GM15510 (cell line): Measurements from ENCODE around the gene IFNLR1.

Experiments
- POLR2A ChIP-seq: IDR thresholded peaks from 3 replicates; pipeline ENCODE4 v1.6.1; 2011; ENCODE audit warnings: borderline replicate concordance; ENCODE audit not compliant: insufficient read length; ENCODE audit errors: extremely low read depth

IFNLR1 gene

DNA sequence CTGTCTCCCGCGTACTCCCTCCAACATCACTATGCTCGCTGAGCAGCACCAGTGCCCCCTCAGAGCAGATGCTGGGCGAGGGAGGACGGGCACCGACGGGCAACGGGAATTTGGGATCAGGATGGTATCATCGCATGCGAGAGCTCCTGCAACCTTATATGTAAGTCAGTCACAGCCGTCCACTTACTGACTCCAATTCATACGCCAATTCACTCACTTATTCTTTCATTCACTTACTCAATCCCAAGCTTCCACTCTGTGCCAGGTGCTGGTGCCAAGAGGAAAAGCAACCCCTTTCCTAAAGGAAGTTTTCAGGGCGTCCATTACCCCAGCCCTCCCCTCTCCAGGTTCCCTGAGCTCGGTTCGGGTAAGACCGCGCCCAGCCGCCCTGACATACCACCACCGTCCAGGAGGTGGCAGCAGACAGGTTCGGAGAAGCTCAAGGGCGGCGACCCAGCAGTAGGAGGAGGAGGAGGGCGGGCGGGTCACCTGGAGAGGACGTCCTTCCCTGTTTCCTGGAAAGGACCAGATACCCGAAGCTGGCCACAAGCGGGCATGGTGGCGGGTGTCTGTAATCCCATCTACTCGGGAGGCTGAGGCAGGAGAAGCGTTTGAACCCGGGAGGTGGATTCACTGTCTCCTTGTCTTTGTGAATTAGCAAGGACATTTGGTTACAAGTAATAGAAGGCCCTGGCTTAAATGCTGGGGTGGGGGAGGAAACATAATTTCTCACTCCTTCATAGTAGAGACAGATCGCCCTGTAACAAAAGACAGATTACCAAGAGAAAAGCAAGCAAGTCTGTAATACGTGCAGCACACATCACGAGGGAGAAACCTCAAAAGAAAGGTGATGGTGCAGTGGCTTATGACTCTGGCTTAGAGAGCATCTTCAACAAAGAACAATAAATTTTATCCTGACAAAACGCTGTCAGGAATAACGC, 36.6 kb downstream of the IFNLR1 start:
- no peak for TF ChIP-seq POLR2A

DNA sequence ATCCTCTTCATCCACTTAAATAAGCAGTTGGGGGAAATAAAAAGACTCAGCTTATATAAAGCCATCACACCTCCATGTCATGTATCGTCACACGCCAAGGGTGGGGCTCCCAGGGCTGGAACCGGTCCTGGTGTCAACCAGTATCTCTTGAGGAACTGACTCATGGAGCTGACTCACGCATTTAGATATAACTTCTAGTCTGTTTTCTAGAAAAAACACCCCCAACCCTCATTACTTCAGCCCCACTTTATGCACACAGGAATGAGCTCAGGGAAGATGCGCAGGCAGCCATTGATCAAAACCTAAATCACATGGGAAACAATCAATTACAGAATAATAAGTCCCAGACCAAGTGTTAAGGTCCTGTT, 37.2 kb downstream of the IFNLR1 start:
- no peak for TF ChIP-seq POLR2A

DNA sequence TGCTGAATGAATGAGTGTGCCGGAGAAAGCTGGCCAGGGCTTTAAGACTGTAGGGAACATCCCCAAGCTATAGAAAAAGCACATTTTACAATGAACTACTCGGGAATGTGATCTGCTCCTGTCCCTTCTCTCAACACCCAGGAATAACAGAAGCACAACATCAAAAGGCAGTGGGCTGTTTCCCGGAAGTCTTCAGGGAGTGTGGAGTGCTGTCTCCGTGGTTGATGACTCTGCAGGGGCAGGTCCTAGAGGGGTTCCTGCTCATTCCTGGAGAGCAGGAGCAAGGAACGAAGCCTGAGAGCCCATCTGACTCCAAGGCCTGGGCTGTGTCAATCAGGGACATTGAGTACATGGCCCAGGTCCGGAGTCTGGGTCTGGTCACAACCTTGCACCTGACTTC, 39.3 kb downstream of the IFNLR1 start:
- TF ChIP-seq POLR2A, result no peak

DNA sequence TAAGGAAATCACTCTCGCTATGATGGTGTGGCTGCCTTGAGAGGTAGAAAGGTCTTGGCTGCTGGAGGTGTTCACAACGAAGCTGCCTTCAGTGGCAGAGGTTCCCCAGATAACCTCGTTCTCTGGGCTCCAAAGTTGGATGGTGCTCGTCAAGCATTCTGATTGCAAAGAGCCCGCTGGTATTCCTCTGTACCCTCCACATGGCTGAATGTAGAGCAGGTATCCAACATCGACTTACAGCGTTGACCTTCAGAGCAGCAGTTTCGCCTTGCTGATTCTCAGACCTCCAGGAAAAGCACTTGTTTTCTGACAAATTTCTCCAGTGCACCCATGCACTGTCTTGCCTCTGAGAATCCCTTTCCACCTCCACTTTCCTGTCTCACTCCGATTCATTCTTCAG, 39.9 kb downstream of the IFNLR1 start:
- no peak for TF ChIP-seq POLR2A

DNA sequence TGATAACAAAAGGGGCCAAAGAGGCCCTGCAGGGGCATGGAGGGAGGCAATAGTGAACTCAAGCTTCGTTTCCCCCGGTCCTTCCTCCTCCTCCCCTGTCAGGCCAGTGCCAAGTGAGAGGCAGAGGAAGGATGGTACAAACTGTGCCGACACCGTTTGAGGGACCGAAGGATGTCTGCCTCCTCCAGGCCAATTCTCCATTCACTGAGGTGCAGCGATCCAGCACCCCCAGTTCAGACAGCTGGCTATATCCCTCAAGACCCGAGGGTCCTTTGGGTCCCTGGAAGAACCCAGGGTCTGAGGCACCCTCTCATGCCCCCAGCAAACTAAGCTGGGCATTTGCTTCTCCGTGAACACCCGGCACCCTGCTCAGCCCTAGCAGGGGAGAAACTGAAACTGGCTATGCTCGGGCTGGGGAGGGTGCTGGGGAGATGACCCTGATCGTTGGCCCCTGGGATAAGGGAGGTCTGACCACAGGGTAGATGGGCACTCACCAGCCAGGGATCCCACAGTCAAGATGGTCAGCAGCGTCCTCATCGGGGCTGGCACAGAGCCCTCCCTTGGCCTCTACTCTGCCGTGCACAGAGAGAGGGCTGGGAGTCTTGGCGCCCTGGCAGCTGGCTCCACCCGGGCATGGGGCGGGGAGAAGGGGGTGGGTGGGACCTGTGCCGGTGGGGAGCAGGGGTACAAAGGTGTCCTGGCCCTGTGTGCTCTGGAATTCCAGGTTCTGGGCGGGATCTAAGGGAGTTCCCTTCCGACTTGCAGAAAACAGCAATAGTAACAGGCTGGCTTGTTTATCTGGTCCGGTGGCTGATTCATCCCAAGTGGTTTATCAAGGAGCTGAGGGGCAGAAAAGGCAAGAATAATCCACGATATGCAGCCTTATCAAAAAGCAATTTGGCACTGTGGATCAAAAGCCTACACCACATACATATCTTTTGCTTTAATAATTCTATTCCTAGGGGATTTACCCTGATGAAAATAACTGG, 44.2 kb downstream of the IFNLR1 start, which contains the start of gene IL22RA1:
TSS of gene IL22RA1 (minus strand) at position 595 of the 989 bp plus-strand sequence. CDS start at position 537, 58 bp downstream.
- TF ChIP-seq POLR2A, result no peak

DNA sequence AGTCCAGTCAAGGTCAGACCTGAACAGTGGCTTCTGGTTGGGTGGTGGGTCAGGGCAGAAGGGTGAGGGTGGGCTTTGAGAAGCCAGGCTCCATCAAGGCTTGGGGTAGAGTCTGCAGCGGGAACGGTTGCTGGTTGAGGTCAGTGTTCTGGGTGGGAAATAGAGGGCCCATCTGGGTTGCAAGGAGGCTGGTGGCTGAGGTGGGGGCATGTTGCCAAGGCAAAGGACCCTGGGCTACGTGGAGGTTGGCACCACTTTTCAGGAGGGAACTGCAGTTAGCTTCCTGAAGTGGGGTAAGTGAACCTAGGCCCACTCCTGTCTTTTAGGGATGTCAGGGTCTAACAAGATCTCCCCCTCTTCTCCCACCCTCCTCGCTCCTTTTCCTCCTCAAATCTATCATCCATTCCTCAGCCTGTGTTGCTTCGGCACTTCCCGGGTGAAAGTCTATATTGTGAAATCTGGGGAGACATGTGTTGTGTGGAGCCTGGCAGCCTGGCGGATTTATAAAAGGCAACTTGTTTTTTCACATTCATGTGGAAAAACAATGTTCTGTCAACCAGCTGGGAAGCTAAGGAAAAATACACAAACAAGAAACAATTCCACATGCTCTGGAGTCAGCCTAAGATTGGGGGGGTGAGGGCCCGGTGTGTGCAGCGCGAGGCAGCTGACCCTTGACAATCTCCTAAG, 45.6 kb downstream of the IFNLR1 start:
- no peak for TF ChIP-seq POLR2A

DNA sequence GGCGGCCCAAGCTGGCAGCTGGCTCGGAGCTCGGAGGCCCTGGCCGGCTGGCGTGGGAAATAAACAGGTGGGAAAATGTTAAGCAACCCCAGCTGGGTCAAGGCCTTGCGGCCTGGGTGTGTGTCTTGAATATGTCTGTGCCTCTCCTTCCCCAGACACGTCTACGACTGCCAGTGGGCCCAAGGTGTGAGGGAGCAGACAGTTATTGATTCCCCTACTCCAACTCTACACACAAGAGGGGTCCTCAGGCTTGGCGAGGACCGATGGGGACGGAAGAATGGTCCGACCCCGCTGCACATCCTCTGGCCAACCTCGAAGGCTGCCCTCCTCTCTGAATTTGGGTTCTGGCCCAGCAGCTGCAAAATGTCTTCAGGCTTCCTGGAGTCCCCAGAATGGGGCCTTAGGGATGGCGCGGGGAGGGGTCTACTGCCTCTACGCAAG, 46.3 kb downstream of the IFNLR1 start:
- no peak for TF ChIP-seq POLR2A

DNA sequence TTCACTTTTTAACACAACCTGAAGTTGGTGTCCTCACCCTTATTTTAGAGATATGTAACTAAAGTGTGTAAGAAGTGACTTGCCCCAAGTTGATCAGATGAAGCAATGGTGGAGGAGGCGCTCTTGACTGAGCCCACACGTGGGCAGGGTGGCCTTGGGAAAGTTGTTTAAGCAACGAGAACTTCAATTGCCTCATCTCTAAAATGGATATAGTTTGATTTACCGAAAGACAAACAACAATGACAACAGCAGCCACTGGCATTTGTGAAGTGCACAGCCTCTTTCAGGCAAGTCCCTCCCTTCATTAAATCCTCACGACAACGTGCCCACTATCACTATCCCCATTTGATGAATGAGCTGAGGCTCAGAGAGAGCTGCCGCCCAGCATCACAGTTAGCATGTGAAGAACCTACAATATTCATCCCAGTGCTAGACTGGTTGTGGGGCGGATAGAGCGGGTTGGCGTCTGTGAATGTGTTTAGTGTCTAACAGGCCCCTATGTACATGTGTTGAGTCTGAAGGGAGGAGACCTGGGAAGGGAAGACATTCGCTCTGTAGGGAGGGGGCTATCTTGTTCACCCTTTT, 47.2 kb downstream of the IFNLR1 start:
- TF ChIP-seq POLR2A, result no peak

DNA sequence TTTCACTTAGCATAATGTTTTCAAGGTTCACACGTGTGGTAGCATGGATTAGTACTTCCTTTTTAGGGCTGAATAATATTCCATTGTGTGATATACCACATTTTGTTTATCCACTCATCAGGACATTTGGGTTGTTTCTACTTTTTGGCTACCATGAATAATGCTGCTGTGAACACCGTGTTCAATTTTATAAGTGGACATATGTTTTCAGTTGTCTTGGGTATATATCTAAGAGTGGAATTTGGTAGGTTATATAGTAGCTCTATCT, 47.9 kb downstream of the IFNLR1 start:
- TF ChIP-seq POLR2A, result no peak

DNA sequence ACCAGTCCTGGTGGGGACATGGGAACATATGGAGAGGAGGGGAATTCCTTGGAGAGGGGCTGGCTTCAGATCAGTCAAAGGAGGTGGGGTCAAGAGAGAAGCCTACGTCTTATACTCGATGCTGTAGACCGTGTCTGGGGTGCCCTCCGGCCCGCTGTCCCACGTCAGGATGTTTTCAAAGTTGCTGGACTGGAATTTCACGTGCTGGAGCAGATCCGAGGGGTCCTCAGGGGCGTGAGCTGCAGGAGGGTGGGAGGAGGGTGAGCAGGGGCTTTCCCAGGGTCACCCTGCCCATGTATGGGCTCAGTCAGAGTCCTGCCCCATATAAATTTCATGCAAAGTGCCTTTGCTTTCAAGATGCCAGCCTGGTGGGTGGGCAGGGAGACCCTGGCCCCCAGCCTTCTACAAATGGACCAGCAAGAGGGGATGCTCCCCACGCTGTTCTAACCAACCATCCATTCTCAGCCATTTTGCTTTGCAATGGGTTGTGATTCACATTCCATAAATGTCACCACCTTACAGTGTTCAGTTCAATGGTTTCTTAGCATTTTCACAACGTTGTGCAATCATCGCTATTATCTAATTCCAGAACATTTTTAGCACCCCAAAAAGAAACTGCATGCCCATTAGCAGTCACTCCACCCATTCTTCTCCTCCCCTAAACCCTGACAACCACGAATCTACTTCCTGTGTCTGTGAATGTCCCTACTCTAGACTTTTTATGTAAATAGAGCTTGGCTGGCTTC, 48.4 kb downstream of the IFNLR1 start:
- TF ChIP-seq POLR2A, result no peak

DNA sequence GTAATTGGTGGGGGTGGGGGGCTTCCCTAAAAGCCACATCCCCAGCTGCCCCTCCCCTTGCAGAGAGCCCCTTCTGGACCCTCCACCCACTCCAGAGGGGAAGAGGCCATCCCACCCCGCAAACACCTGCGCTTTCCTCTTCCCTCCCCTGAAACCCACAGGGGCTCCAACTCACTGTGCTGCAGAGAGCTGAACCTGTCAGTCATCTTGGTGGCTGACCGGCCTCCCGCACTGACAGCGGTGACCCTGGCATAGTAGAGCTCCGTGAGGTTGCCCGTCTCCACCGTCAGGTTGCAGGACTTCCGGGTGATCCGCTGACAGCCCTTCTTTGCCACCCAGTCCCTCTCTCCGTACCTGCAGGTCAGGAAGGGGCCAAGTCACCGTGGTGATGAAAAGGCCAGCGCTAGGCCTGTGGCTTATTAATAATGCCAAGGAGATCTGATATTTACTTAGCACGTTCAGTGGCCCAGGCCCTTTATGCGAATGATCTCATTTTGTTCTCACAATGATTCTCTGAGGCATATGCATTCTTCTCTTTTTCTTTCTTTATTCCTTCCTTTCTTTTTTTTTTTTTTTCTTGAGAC, 50.0 kb downstream of the IFNLR1 start:
- no peak for TF ChIP-seq POLR2A

DNA sequence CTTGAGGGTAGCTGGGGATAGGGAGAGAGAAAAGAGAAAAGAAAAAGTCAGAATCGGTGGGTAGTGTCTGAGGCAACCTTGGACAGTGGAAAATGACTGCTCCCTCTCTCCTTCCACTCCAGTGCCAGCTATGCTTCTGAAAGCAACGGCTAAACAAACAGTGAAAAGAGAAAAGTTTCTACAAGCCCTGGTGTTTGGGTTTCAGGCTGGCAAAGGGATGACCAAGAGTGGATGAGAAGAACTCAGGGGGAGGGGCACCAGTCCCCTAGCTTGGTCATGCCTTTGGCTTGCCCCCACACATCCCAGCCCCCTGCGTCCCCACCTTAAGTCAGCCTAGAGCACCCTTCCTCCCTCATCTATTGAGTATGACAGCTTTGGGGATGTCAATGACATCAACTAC, 52.7 kb downstream of the IFNLR1 start:
- no peak for TF ChIP-seq POLR2A

DNA sequence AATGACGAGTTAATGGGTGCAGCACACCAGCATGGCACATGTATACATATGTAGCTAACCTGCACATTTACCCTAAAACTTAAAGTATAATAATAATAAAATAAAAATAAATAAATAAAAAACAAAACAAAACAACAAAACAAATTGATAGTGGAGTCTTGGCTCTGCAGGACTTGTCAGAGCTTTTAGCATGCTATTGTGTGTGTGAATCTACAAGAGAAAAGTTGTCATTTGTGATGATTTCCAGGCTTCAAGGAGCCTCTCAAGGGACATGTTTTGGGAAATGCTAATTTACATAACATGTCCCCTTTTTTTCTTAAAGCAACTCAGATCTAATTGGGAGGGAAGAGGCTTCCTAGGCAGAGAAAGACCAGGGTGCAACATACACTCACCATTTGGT, 53.3 kb downstream of the IFNLR1 start:
- TF ChIP-seq POLR2A, result no peak
